Liver (tissue), 3 donors: Measurements from ENCODE around the gene CHAT.

Experiments used
- EGR1 ChIP-seq, 2 donors: IDR thresholded peaks; 2 replicates each; pipeline ENCODE4 v1.6.1; 2016 to 2018; ENCODE audit warnings: antibody characterized with exemption in 2 of 2, low read depth in 2 of 2
- FOXA1 ChIP-seq: IDR thresholded peaks from 2 replicates; pipeline ENCODE4 v1.6.1; 2016; ENCODE audit warnings: antibody characterized with exemption
- FOXA2 ChIP-seq: IDR thresholded peaks from 2 replicates; pipeline ENCODE4 v1.6.1; 2016; ENCODE audit warnings: antibody characterized with exemption
- GABPA ChIP-seq, 2 donors: IDR thresholded peaks in 1 of 2; conservative IDR thresholded peaks in 1 of 2; 2 replicates each; pipeline ENCODE4 v1.6.1; 2016; ENCODE audit warnings: antibody characterized with exemption in 2 of 2, mild to moderate bottlenecking in 1 of 2, moderate library complexity in 1 of 2
- RAD21 ChIP-seq, 2 donors: IDR thresholded peaks; 2 replicates each; pipeline ENCODE4 v1.6.1; 2016; ENCODE audit warnings: antibody characterized with exemption in 2 of 2, mild to moderate bottlenecking in 2 of 2
- RXRA ChIP-seq, 2 donors: IDR thresholded peaks; 2 replicates each; pipeline ENCODE4 v1.6.1; 2017 to 2018; ENCODE audit warnings: antibody characterized with exemption in 2 of 2, mild to moderate bottlenecking in 1 of 2
- SP1 ChIP-seq: IDR thresholded peaks from 2 replicates; pipeline ENCODE4 v1.6.1; 2018; ENCODE audit warnings: antibody characterized with exemption, mild to moderate bottlenecking
- TAF1 ChIP-seq: conservative IDR thresholded peaks from 2 replicates; pipeline ENCODE4 v1.6.1; 2016; ENCODE audit warnings: antibody characterized with exemption, mild to moderate bottlenecking
- YY1 ChIP-seq: IDR thresholded peaks from 2 replicates; pipeline ENCODE4 v1.6.1; 2016; ENCODE audit warnings: antibody characterized with exemption, mild to moderate bottlenecking
- TF ChIP-seq, protein P1 (sequence below): fragments of 150-350 bp; IDR thresholded peaks from 2 replicates; pipeline ENCODE4 v1.5.1; 2017; ENCODE audit warnings: improper control_type of control experiment, low read depth, low read length; ENCODE audit not compliant: missing input control
- TF ChIP-seq, protein P2 (sequence below): IDR thresholded peaks from 2 replicates; pipeline ENCODE4 v1.6.1; 2016; ENCODE audit warnings: antibody characterized with exemption
- TF ChIP-seq, protein P3 (sequence below): IDR thresholded peaks from 2 replicates; pipeline ENCODE4 v1.6.1; 2016; ENCODE audit warnings: antibody characterized with exemption, mild to moderate bottlenecking
- TF ChIP-seq, protein P4 (sequence below): IDR thresholded peaks from 2 replicates; pipeline ENCODE4 v1.6.1; 2016; ENCODE audit warnings: antibody characterized with exemption
- donor health status: healthy.
- donor health status: healthy.

DNA sequence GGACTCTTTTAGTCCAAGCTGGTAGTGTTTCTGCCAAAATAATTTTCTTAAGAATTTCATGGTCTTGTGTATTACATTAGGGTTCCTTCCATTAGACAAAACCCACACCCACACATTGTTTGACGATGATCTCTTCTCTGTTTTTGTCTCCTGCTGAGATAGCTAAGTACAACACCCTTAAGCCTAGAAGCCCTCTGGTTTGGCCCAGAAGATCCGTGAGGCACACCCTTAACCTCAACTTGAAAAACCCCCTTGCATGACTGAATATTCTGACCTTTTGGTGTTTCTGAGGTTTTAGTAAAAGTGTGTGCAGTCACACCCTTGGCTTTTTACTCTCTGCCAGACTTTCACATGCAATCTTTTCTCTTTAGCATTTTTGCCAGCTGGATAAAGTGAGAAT is 45.6 kb upstream of the CHAT start:
- TF ChIP-seq, protein P1, sequence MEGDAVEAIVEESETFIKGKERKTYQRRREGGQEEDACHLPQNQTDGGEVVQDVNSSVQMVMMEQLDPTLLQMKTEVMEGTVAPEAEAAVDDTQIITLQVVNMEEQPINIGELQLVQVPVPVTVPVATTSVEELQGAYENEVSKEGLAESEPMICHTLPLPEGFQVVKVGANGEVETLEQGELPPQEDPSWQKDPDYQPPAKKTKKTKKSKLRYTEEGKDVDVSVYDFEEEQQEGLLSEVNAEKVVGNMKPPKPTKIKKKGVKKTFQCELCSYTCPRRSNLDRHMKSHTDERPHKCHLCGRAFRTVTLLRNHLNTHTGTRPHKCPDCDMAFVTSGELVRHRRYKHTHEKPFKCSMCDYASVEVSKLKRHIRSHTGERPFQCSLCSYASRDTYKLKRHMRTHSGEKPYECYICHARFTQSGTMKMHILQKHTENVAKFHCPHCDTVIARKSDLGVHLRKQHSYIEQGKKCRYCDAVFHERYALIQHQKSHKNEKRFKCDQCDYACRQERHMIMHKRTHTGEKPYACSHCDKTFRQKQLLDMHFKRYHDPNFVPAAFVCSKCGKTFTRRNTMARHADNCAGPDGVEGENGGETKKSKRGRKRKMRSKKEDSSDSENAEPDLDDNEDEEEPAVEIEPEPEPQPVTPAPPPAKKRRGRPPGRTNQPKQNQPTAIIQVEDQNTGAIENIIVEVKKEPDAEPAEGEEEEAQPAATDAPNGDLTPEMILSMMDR = no peak
- TF ChIP-seq YY1 (no peak), TAF1 (no peak), RXRA (IDR thresholded peaks at IDR 0.05) (no peak), GABPA (IDR thresholded peaks at IDR 0.05 in 1 of 2, conservative IDR thresholded peaks at IDR 0.05 in 1 of 2) (no peak), SP1 (no peak), RAD21 (IDR thresholded peaks at IDR 0.05) (no peak), FOXA2 (no peak), EGR1 (IDR thresholded peaks at IDR 0.05; ENCODE audit: low read depth in 2 of 2) (no peak), FOXA1 (no peak)
- TF ChIP-seq, protein P2, sequence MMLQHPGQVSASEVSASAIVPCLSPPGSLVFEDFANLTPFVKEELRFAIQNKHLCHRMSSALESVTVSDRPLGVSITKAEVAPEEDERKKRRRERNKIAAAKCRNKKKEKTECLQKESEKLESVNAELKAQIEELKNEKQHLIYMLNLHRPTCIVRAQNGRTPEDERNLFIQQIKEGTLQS = no peak
- TF ChIP-seq, protein P3, sequence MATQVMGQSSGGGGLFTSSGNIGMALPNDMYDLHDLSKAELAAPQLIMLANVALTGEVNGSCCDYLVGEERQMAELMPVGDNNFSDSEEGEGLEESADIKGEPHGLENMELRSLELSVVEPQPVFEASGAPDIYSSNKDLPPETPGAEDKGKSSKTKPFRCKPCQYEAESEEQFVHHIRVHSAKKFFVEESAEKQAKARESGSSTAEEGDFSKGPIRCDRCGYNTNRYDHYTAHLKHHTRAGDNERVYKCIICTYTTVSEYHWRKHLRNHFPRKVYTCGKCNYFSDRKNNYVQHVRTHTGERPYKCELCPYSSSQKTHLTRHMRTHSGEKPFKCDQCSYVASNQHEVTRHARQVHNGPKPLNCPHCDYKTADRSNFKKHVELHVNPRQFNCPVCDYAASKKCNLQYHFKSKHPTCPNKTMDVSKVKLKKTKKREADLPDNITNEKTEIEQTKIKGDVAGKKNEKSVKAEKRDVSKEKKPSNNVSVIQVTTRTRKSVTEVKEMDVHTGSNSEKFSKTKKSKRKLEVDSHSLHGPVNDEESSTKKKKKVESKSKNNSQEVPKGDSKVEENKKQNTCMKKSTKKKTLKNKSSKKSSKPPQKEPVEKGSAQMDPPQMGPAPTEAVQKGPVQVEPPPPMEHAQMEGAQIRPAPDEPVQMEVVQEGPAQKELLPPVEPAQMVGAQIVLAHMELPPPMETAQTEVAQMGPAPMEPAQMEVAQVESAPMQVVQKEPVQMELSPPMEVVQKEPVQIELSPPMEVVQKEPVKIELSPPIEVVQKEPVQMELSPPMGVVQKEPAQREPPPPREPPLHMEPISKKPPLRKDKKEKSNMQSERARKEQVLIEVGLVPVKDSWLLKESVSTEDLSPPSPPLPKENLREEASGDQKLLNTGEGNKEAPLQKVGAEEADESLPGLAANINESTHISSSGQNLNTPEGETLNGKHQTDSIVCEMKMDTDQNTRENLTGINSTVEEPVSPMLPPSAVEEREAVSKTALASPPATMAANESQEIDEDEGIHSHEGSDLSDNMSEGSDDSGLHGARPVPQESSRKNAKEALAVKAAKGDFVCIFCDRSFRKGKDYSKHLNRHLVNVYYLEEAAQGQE = no peak
- TF ChIP-seq, protein P4, sequence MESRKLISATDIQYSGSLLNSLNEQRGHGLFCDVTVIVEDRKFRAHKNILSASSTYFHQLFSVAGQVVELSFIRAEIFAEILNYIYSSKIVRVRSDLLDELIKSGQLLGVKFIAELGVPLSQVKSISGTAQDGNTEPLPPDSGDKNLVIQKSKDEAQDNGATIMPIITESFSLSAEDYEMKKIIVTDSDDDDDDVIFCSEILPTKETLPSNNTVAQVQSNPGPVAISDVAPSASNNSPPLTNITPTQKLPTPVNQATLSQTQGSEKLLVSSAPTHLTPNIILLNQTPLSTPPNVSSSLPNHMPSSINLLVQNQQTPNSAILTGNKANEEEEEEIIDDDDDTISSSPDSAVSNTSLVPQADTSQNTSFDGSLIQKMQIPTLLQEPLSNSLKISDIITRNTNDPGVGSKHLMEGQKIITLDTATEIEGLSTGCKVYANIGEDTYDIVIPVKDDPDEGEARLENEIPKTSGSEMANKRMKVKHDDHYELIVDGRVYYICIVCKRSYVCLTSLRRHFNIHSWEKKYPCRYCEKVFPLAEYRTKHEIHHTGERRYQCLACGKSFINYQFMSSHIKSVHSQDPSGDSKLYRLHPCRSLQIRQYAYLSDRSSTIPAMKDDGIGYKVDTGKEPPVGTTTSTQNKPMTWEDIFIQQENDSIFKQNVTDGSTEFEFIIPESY = no peak
